Activated B cell treated with CpG ODN at 0.5 μM for 24 hours (primary cell): Measurements from ENCODE around the gene NUAK2. TPM values are rescaled to one million over a fixed set of nuclear protein-coding genes. Genes with fewer than 3 reads are reported as not detected.

Source experiments
- ATAC-seq: fragments of 200-7000 bp; cut with Tn5 transposase; one replicate; pipeline ENCODE4 v1.10.0; 2021; ENCODE audit warnings: low read depth, mild to moderate bottlenecking, moderate library complexity
- CTCF ChIA-PET: fragments of 350-600 bp; sonication (Branson Sonifier 250); formaldehyde crosslinking; loops from one replicate; lab custom pipeline; 2021; ENCODE audit warnings: antibody characterized with exemption; lab: Charles Lee
- POLR2A ChIA-PET: fragments of 350-600 bp; sonication (Branson Sonifier 250); formaldehyde crosslinking; loops from one replicate; lab custom pipeline; 2021; ENCODE audit warnings: antibody characterized with exemption; lab: Charles Lee
- DNase-seq: peaks from one replicate; pipeline ENCODE4 v3.0.0; 2022
- H3K27ac Mint-ChIP-seq: one replicate; pipeline ENCODE4 v1.8.0; 2020; ENCODE audit warnings: mixed read lengths
- H3K27me3 Mint-ChIP-seq: one replicate; pipeline ENCODE4 v1.8.0; 2021; ENCODE audit warnings: mixed read lengths
- H3K36me3 Mint-ChIP-seq: one replicate; pipeline ENCODE4 v1.8.0; 2021; ENCODE audit warnings: low read depth, mixed read lengths
- H3K4me1 Mint-ChIP-seq: one replicate; pipeline ENCODE4 v1.8.0; 2021; ENCODE audit warnings: mixed read lengths
- H3K4me3 Mint-ChIP-seq: one replicate; pipeline ENCODE4 v1.8.0; 2020; ENCODE audit warnings: mild to moderate bottlenecking, mixed read lengths
- H3K9me3 Mint-ChIP-seq: one replicate; pipeline ENCODE4 v1.8.0; 2020; ENCODE audit warnings: mixed read lengths
- intact Hi-C: fragments of 100-400 bp; cut with micrococcal nuclease; formaldehyde crosslinking; loops from one replicate; pipeline ENCODE4 v1.15.1; 2024
- total RNA-seq: library from RNA; stranded (reverse); gene quantifications from 2 replicates; pipeline ENCODE4 v1.2.3, GENCODE V29; 2022
- TF ChIP-seq, protein P1 (sequence below): fragments of 200-600 bp; IDR thresholded peaks from one replicate; pipeline ENCODE4 v1.8.0; 2022; ENCODE audit warnings: antibody characterized with exemption, mild to moderate bottlenecking

NUAK2 gene
- total RNA-seq, 1 donor from 2014 or later = 26.2 TPM

DNA sequence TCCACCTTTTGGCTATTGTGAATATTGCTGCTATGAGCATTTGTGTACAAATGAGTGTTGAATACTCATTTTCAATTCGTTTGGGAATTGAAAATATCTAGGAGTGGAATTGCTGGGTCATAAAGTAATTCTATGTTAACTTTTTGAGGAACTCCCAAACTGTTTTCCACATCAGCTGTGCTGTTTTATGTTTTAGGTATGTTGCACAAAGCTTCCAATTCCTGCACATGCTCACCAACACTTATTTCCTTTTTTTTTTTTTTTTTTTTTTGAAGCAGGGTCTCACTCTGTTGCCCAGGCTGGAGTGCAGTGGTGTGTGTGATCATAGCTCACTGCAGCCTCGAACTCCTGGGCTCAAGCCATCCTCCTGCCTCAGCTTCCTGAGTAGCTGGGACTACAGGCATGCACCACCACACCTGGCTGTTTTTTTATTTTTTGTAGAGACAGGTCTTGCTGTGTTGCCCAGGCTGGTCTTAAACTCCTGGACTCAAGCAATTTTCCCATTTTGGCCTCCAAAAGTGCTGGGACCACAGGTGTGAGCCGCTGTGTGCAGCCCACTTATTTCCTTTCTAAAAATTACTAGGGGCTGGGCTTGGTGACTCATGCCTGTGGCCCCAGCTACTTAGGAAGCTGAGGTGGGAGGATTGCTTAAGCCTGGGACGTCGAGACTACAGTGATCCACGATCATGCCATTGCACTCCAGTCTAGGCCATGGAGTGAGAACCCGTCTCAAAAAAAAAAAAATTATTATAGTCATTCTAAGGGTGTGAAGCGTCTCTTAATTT, 60.4 kb downstream of the NUAK2 start:
- Mint-ChIP-seq H3K36me3 (no peaks in the 10 kb centered on the region), H3K27me3 (peaks cover 8% of the 10 kb centered on the region), H3K9me3 (no peaks in the 10 kb centered on the region), H3K4me3 (no peak overlapping the region), H3K27ac (no peak overlapping the region), H3K4me1 (peaks cover 2% of the 10 kb centered on the region)
- ATAC-seq (no peak), DNase-seq (no peak)
- TF ChIP-seq, protein P1, sequence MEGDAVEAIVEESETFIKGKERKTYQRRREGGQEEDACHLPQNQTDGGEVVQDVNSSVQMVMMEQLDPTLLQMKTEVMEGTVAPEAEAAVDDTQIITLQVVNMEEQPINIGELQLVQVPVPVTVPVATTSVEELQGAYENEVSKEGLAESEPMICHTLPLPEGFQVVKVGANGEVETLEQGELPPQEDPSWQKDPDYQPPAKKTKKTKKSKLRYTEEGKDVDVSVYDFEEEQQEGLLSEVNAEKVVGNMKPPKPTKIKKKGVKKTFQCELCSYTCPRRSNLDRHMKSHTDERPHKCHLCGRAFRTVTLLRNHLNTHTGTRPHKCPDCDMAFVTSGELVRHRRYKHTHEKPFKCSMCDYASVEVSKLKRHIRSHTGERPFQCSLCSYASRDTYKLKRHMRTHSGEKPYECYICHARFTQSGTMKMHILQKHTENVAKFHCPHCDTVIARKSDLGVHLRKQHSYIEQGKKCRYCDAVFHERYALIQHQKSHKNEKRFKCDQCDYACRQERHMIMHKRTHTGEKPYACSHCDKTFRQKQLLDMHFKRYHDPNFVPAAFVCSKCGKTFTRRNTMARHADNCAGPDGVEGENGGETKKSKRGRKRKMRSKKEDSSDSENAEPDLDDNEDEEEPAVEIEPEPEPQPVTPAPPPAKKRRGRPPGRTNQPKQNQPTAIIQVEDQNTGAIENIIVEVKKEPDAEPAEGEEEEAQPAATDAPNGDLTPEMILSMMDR = no peak
- CTCF ChIA-PET = interaction anchor here (1.2 to 3.9 kb wide), 2 partner anchors 33 to 93 kb away, joined by 3 to 18 read pairs; partner anchors contain the start of gene TMCC2
- POLR2A ChIA-PET = interaction anchor here (0.6 kb wide), 2 partner anchors 90 to 193 kb away, joined by 3 to 7 read pairs; no protein-coding TSS in a partner anchor
- intact Hi-C loops = no loop called here

DNA sequence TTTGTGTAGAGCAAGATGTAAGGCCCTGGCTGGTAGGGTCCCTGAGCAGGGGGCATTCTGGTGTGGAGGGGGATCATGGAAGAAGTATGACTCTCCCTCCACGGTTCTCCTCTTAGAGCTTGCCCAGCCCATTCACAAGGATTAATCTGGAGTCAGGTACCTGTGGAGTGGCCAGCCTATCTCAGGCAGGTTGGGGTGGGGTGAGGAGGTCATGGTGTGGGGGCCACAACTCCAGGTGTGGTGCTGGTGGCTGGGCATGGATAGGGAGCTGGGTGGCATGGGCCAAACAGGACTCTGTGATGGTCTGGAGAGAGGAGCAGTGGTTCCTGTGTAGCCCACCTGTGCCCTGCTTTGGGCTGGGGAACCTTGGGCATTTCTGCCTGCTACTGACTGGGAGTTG, 61.5 kb downstream of the NUAK2 start:
- CTCF ChIA-PET = interaction anchor here (1.2 to 3.9 kb wide), 3 partner anchors 31 to 198 kb away, joined by 3 to 18 read pairs (median 3); partner anchors contain the start of gene TMCC2
- TF ChIP-seq, protein P1 = no peak
- no peaks in the 10 kb centered on the region for H3K36me3 Mint-ChIP-seq
- DNase-seq = no peak
- peaks cover 8% of the 10 kb centered on the region for H3K27me3 Mint-ChIP-seq
- H3K4me1 Mint-ChIP-seq = peaks cover 2% of the 10 kb centered on the region
- intact Hi-C loops = loop anchor here (5.0 kb wide), 2 partner anchors 138 to 453 kb away; partner anchors contain the start of gene RBBP5
- POLR2A ChIA-PET = interaction anchor here (0.6 kb wide), 1 partner anchor 65 kb away, joined by 6 read pairs; no protein-coding TSS in a partner anchor
- H3K27ac Mint-ChIP-seq = no peak overlapping the region
- no peaks in the 10 kb centered on the region for H3K9me3 Mint-ChIP-seq
- ATAC-seq = no peak
- H3K4me3 Mint-ChIP-seq = no peak overlapping the region

DNA sequence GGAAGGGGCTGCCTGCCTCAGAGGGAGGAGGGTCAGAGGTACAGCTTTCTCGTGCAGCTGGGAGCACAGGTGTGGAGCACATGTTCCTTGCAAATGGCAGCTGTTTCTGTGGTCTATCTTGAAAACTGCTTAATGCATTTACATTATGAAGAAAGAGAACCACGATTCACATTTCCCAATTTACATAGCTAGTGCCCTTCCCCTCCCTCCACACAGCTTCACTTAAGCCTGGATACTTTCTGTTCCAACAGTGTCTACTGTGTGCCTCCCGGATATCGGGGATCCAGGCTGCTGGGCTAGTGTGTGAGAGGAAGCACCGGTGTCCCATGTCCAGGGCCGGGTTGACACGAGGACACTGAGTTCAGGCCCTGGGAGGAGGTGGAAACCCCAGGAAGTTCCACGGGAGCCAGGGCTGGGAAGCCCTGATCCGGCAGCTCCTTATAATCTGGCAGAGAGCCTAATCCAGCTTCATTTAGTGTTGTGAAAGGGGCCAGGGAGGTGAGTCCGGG, 62.2 kb downstream of the NUAK2 start:
- intact Hi-C loops = loop anchor here (5.0 kb wide), 2 partner anchors 137 to 452 kb away; partner anchors contain the start of gene RBBP5
- POLR2A ChIA-PET = interaction anchor here (0.5 to 0.6 kb wide), 2 partner anchors 65 to 185 kb away, joined by 5 to 6 read pairs; no protein-coding TSS in a partner anchor
- Mint-ChIP-seq H3K4me1 (peaks cover 2% of the 10 kb centered on the region), H3K27ac (no peak overlapping the region), H3K4me3 (no peak overlapping the region), H3K27me3 (peaks cover 8% of the 10 kb centered on the region), H3K9me3 (no peaks in the 10 kb centered on the region), H3K36me3 (no peaks in the 10 kb centered on the region)
- CTCF ChIA-PET = interaction anchor here (1.2 to 3.9 kb wide), 3 partner anchors 31 to 198 kb away, joined by 3 to 18 read pairs (median 6); partner anchors contain the start of gene TMCC2
- ATAC-seq (no peak), DNase-seq (no peak)
- TF ChIP-seq, protein P1 = no peak

DNA sequence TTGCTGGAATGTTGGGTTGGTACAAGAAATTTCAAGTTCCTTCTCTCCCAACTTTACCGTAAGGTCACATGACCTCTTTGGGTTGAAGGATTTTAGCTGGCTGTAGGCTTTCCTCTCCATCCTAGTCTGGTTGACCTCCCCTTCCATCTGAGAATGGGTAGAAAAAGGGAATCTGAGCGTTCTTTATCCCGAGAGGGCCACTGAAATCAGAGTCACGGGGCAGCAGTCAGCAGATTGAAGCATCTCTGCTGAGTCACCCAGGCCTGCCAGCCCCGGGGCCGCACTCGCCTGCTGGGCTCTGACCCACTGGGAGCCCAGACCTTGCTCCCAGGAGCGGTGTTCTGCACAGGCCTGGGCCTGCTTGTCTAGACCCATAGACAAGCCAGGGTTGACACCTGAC, 62.8 kb downstream of the NUAK2 start:
- Mint-ChIP-seq H3K4me3 (no peak overlapping the region), H3K27me3 (peaks cover 8% of the 10 kb centered on the region), H3K4me1 (peaks cover 2% of the 10 kb centered on the region), H3K27ac (no peak overlapping the region), H3K36me3 (no peaks in the 10 kb centered on the region), H3K9me3 (no peaks in the 10 kb centered on the region)
- ChIA-PET CTCF (interaction anchor here (1.2 to 5.9 kb wide), 4 partner anchors 30 to 197 kb away, joined by 3 to 66 read pairs (median 12); partner anchors contain the start of gene TMCC2), POLR2A (interaction anchor here (0.5 kb wide), 1 partner anchor 30 kb away, joined by 3 read pairs; no protein-coding TSS in a partner anchor)
- ATAC-seq (no peak), DNase-seq (no peak)
- TF ChIP-seq, protein P1 = no peak
- intact Hi-C loops = loop anchor here (5.0 kb wide), 2 partner anchors 136 to 451 kb away; partner anchors contain the start of gene RBBP5
